ENCODE data around the gene GH2. TPM values are rescaled to one million over a fixed set of nuclear protein-coding genes. Genes with fewer than 3 reads are reported as not detected.
"Not testable (repeated sequence)": the region's sequence is repeated elsewhere in the genome, so short reads cannot be mapped to it uniquely, and the experiment has no call there.

Gene GH2
- total RNA-seq = not detected in 2 replicates

GRCh38 chr17:63881935-63882601, at the start of gene GH2:
GH2 (minus strand) TSS chr17:63881944; CDS start chr17:63881801, 143 bp downstream.
- DNase-seq (ENCODE audit: low read depth, low spot score) = no peak

- DNase-seq (ENCODE audit: low read depth, low spot score) = no peak
Measured at GRCh38 chr17:63930951-63931575, 49.3 kb upstream of the GH2 start.

DNA sequence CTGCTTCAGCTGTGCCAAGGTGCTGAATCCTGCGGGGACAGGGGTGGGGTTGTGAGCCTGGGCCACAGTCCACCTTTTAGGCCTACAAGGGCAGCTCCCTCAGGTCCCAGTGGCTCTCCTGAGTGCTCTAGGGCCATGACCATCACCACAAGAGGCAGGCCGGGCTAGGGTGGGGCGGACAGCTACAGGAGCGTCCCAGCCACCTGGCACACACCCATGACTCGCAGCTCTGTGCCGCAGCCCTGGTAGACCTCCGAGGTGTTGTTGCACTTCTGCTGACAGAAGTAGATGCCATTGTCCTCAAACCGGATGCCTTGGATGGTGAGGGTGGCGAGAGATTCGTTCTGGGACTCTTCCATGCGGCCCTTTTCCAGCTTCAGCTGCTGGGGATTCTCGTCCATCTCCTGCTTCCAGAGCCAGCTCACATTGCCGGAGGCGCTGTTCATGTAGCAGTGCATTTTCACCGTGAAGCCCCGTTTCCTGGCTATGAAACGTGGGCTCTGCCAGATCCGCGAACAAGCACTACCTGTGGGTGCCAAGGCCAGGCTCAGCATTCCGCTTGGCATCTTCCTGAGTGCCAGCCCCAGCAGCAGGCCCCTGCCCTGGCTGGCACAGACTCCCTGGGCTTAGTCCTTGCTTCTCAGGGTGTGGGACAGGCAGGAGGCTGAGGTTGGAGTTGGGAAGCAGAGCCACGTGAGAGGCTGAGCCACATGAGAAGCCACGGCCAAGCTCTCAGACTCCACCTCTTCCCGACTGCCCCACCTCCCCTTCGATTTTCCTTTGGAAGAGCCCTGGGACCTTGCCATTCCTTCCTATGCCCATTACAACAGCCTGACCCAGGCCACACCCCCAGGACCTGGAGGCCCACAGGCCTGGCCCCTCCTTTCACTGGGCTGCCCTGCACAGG, 48.4 kb upstream of the GH2 start:
- DNase-seq (ENCODE audit: low read depth, low spot score) = no peak

GRCh38 chr17:63928966-63929695, 47.4 kb upstream of the GH2 start:
- DNase-seq (ENCODE audit: low read depth, low spot score) = no peak

DNA sequence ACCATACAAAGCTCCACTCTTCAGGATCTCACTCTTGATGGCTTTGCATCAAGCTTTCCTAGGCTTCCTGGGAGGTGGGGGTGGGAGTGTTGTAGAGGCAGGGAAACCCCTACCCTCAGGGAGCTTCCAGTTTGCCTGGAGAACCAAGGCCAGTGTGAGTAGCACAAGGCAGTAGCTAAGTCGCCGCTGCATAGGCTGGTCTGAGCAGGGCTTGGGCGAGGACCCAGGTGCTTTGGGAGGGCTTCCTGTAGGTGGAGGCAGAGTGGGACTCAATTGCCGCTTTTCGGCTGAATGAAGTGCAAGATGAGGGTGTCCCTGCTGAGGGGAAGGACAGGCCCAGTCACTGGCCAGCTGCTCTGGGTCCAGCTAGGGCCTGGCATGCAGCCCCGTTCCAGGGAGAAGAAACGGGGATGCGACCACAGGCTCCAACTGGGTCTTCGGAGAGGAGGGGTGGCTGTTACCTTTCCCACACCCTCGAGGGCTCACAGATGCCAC, 46.5 kb upstream of the GH2 start:
- no peak for DNase-seq (ENCODE audit: low read depth, low spot score)

- DNase-seq (ENCODE audit: low read depth, low spot score) = no peak
Measured at GRCh38 chr17:63927464-63928171, 45.9 kb upstream of the GH2 start.

DNA sequence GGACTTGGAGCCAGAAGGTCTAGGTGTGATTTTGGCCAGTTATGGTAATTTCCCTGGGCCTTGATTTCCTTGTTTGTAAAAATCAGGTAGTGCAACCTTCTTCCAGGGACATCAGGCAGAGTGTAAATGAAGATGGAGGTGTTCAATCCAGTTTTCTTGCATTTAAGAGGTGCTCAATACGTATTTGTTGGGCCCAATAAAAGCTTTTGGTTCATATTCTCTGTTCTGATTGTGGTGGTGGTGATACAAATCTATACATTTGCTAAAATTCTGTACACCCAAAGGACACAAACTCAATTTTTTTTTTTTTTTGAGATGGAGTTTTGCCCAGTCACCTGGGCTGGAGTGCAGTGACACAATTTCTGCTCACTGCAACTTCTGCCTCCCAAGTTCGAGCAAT, 44.4 kb upstream of the GH2 start:
- no peak for DNase-seq (ENCODE audit: low read depth, low spot score)

DNA sequence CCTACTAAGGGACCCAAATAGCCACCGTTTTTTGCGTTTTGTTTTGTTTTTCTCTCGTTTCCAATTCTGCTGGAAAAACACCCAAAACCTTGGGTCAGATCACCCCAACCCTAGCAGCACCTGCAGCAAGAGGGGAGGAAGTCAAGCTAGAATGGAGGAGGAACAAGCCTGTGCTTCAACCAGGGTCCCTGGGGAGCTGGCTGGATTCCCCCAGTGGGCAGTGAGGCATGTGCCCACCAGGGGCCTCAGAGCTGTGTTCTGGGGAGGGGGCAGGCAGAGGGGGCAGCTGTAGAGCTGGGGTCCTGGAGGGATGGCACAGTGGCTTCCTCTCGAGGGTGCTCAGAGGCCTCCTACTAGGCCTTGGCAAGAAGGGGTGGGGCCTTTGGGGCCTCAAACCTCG, 43.9 kb upstream of the GH2 start:
- no peak for DNase-seq (ENCODE audit: low read depth, low spot score)

DNA sequence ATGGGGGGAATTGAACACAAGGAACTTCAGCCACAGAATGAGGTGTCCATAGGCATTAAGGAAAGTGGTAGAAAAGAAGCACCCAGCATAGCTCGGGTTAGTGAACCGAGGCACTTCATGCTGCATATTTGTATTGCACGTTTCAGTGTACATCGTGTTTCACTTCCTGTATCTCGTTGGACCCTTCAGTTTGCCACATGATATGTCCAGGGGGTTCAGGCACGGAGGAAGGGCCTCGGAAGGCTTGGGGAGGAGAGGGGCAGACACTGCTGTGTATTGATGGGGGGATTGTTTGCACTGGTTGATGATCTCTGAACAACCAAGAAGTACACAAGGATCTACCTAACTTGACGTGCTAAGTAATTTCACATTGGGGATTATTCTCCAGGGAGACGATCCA, 40.7 kb upstream of the GH2 start:
- DNase-seq (ENCODE audit: low read depth, low spot score) = not testable (repeated sequence)

DNA sequence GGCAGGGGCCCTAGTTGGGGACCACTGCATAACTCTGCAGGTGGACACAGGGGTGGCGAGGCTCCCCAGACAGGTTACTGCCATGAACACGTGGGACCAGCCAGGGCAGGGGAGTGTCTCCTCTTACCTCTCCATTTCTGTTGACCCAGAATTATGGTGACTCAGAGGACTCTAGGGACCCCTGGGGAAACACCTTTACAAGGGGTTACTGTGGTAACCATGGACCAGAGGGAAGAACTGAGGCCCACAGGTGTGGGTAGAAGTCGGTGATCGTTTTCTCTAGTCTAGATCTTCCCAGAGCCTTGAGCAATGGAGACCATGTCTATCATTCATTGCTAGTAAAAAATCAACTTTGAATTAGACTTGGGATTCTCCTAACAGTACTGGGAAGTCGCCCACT, 39.0 kb upstream of the GH2 start:
- not testable (repeated sequence) for DNase-seq (ENCODE audit: low read depth, low spot score)

- DNase-seq (ENCODE audit: low read depth, low spot score) = not testable (repeated sequence)
Measured at GRCh38 chr17:63920050-63920449, 38.3 kb upstream of the GH2 start.

DNA sequence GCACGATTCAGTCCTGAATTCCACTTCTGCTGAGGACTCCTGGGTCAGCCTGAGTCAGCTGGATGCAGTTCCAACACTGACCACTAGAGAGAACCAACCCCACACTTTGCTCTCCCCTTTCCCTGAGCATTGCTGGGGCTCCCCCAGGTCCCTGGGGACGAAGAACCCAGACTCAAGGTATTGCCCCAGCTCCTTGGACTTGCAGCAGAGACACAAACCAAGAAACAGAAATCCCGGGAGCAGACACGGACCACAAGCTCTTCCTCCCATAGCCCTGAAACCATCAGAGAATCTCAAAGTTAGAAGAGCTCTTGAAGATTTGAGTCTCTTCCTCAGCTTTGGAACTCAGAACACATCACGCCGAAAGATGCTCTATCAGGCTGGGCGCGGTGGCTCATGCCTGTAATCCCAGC, 37.6 kb upstream of the GH2 start:
- peak; percentile 15 for DNase-seq (ENCODE audit: low read depth, low spot score)

DNA sequence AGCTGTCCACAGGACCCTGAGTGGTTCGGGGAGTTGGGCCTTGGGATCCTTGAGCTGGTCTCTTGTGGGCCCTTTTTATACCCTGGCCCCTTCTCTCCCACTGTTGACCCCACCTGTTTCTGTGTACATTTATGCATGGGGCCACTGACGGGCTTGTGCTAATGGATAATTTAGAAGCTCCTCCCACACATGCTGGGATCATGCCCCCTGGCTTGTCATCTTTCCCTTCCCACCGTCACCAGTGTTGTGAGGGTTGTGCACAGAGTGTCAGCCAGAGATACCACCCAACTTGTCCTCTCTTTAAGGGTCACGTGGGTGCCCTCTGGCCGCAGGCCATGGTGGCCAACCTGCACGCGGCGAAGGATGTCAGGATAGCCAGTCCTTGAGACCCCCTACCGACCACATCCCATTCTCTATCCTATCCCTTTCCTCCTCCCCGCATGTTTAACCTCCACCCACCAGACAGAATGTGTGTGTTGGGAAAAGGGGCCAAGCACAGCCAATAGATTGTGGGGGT, 37.1 kb upstream of the GH2 start, which contains the start of gene GH1:
GH1 (minus strand) TSS at position 51 of the 517 bp plus-strand sequence. CDS start 63 bp downstream, outside the sequence.
- not testable (repeated sequence) for DNase-seq (ENCODE audit: low read depth, low spot score)

DNA sequence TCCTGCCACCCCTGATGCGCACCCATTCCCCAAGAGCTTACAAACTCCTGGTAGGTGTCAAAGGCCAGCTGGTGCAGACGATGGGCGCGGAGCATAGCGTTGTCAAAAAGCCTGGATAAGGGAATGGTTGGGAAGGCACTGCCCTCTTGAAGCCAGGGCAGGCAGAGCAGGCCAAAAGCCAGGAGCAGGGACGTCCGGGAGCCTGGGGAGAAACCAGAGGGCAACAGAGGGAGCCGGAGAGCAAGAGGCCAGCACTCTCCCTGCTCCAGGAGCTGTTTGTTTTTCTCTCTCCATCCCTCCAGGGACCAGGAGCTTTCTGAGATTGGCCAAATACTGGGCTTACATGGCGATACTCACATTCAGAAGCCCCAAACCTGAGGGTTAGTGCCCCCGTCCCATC, 36.6 kb upstream of the GH2 start:
- no peak for DNase-seq (ENCODE audit: low read depth, low spot score)

- DNase-seq (ENCODE audit: low read depth, low spot score) = no peak
Measured at GRCh38 chr17:63917646-63918045, 35.9 kb upstream of the GH2 start.

DNA sequence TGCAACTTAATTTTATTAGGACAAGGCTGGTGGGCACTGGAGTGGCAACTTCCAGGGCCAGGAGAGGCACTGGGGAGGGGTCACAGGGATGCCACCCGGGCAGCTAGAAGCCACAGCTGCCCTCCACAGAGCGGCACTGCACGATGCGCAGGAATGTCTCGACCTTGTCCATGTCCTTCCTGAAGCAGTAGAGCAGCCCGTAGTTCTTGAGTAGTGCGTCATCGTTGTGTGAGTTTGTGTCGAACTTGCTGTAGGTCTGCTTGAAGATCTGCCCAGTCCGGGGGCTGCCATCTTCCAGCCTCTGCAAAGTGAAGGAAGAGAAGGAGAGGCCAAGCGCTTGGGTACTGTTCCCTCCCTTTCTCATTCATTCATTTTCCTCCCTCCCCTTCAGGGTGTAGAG, 35.5 kb upstream of the GH2 start:
- not testable (repeated sequence) for DNase-seq (ENCODE audit: low read depth, low spot score)

DNA sequence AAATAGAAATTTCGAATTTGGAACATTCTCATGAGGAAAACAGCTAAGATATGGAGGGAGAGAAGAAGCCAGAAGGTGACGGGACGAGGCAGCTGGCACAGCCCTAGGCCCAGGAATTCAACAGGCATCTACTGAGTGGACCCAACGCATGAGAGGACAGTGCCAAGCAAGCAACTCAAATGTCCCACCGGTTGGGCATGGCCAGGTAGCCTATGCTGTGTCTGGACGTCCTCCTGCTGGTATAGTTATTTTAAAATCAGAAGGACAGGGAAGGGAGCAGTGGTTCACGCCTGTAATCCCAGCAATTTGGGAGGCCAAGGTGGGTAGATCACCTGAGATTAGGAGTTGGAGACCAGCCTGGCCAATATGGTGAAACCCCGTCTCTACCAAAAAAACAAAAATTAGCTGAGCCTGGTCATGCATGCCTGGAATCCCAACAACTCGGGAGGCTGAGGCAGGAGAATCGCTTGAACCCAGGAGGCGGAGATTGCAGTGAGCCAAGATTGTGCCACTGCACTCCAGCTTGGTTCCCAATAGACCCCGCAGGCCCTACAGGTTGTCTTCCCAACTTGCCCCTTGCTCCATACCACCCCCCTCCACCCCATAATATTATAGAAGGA, 34.9 kb upstream of the GH2 start:
- DNase-seq (ENCODE audit: low read depth, low spot score) = no peak

DNA sequence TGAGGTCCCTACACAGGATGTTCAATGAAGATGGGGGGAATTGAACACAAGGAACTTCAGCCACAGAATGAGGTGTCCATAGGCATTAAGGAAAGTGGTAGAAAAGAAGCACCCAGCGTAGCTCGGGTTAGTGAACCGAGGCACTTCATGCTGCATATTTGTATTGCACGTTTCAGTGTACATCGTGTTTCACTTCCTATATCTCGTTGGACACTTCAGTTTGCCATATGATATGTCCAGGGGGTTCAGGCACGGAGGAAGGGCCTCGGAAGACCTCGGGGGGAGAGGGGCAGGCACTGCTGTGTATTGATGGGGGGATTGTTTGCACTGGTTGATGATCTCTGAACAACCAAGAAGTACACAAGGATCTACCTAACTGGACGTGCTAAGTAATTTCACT, 34.0 kb upstream of the GH2 start:
- not testable (repeated sequence) for DNase-seq (ENCODE audit: low read depth, low spot score)

DNA sequence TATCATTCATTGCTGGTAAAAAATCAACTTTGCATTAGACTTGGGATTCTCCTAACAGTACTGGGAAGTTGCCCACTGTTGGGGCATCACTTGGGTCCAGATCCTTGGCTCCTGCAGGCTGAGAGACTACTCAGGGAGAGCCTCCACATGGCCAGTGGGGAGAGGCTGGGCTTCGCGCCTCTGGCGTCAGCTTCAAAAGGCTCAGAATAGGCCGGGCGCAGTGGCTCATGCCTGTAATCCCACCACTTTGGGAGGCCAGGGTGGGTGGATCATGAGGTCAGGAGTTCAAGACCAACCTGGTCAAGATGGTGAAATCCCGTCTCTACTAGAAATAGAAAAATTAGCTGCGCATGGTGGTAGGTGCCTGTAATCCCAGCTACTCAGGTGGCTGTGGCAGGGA, 32.7 kb upstream of the GH2 start:
- no peak for DNase-seq (ENCODE audit: low read depth, low spot score)

DNA sequence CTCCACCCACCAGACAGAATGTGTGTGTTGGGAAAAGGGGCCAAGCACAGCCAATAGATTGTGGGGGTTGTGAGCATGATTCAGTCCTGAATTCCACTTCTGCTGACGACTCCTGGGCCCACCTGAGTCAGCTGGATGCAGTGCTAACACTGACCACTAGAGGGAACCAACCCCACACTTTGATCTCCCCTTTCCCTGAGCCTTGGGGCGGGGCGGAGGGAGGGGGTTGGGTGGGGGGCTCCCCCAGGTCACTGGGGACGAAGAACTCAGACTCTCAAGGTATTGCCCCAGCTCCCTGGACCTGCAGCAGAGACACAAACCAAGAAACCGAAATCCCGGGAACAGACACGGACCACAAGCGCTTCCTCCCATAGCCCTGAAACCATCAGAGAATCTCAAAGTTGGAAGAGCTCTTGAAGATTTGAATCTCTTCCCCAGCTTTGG, 29.9 kb upstream of the GH2 start:
- no peak for DNase-seq (ENCODE audit: low read depth, low spot score)

Measured in pulmonary artery endothelial cell (primary cell).